ENCODE data around the gene CHMP3. TPM values are rescaled to one million over a fixed set of nuclear protein-coding genes. Genes with fewer than 3 reads are reported as not detected.

The CHMP3 gene
- total RNA-seq, 4 donors from 2014 or later, result 166 to 213 (median 185) TPM

GRCh38 chr2:86487062-86487461 is 76.2 kb downstream of the CHMP3 start:
- H3K4me3 ChIP-seq, result no peak overlapping the region
- TF ChIP-seq POLR2A (IDR thresholded peaks at IDR 0.05; ENCODE audit: low read depth), result no peak
- no peak for TF ChIP-seq EP300 (IDR thresholded peaks at IDR 0.05)
- TF ChIP-seq POLR2AphosphoS5 (IDR thresholded peaks at IDR 0.05), result no peak
- no peak for TF ChIP-seq CTCF (IDR thresholded peaks at IDR 0.05)
- no peaks in the 10 kb centered on the region for H3K27me3 ChIP-seq
- DNase-seq (ENCODE audit: extremely low spot score), result no peak
- H3K27ac ChIP-seq (replicated peaks in 1 of 4), result peak overlapping the region in 2 of 4 donors; percentile 16 to 46
- peaks cover 15 to 67% (median 64%) of the 10 kb centered on the region in 4 donors for H3K4me1 ChIP-seq
- intact Hi-C loops (cut with DNase I), result no loop called here
- peaks cover 44 to 99% (median 85%) of the 10 kb centered on the region in 4 donors for H3K36me3 ChIP-seq
- WGBS, result 98% methylated on average over 2 of the region's 2 CpGs
- H3K9me3 ChIP-seq, result no peaks in the 10 kb centered on the region

DNA sequence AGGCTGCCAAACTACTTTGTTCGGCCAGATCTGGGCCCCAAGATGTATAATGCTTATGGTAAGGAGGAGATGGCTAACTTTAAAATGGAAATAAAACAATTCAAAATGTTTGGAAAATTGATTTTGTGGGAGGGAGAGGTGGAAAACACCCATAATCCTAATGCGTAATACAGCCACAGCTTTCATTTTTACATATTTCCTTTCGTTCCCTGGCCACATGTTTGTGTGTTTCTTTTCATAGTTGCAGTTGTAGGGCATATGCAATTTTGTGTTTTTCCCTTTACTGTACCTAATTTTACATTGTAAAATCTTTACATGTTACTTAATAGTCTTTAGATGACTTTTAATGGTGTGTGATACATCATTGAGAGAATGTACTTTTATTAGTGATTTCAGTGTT is 77.4 kb downstream of the CHMP3 start:
- TF ChIP-seq EP300 (IDR thresholded peaks at IDR 0.05), result no peak
- no peak for TF ChIP-seq CTCF (IDR thresholded peaks at IDR 0.05)
- TF ChIP-seq POLR2AphosphoS5 (IDR thresholded peaks at IDR 0.05), result no peak
- no peak for TF ChIP-seq POLR2A (IDR thresholded peaks at IDR 0.05; ENCODE audit: low read depth)
- Histone ChIP-seq H3K9me3 (no peaks in the 10 kb centered on the region), H3K27me3 (no peaks in the 10 kb centered on the region), H3K27ac (replicated peaks in 1 of 4) (peak overlapping the region in 2 of 4 donors; percentile 37 to 76), H3K36me3 (peaks cover 46 to 99% (median 86%) of the 10 kb centered on the region in 4 donors), H3K4me3 (no peak overlapping the region), H3K4me1 (peaks cover 22 to 67% (median 64%) of the 10 kb centered on the region in 4 donors)
- intact Hi-C loops (cut with DNase I), result no loop called here
- no peak for DNase-seq (ENCODE audit: extremely low spot score)
- WGBS, result 93% methylated on average over 3 of the region's 3 CpGs

- H3K27ac ChIP-seq (replicated peaks in 1 of 4), result peak overlapping the region in 3 of 4 donors; percentile 10 to 76 (median 37)
- DNase-seq (ENCODE audit: extremely low spot score), result no peak
- no peaks in the 10 kb centered on the region for H3K27me3 ChIP-seq
- peaks cover 46 to 99% (median 86%) of the 10 kb centered on the region in 4 donors for H3K36me3 ChIP-seq
- peaks cover 29 to 69% (median 64%) of the 10 kb centered on the region in 4 donors for H3K4me1 ChIP-seq
- TF ChIP-seq CTCF (IDR thresholded peaks at IDR 0.05), result no peak
- no peak for TF ChIP-seq POLR2A (IDR thresholded peaks at IDR 0.05; ENCODE audit: low read depth)
- TF ChIP-seq POLR2AphosphoS5 (IDR thresholded peaks at IDR 0.05), result no peak
- TF ChIP-seq EP300 (IDR thresholded peaks at IDR 0.05), result no peak
- intact Hi-C loops (cut with DNase I), result no loop called here
- no peaks in the 10 kb centered on the region for H3K9me3 ChIP-seq
- no peak overlapping the region for H3K4me3 ChIP-seq
Measured at GRCh38 chr2:86485103-86485502, 78.1 kb downstream of the CHMP3 start.

- H3K27me3 ChIP-seq, result no peaks in the 10 kb centered on the region
- intact Hi-C loops (cut with DNase I), result no loop called here
- DNase-seq (ENCODE audit: extremely low spot score), result no peak
- peaks cover 35 to 69% (median 64%) of the 10 kb centered on the region in 4 donors for H3K4me1 ChIP-seq
- H3K27ac ChIP-seq (replicated peaks in 1 of 4), result peak overlapping the region; percentile 55 to 76 (median 66)
- no peak for TF ChIP-seq EP300 (IDR thresholded peaks at IDR 0.05)
- TF ChIP-seq POLR2A (IDR thresholded peaks at IDR 0.05; ENCODE audit: low read depth), result no peak
- TF ChIP-seq CTCF (IDR thresholded peaks at IDR 0.05), result no peak
- TF ChIP-seq POLR2AphosphoS5 (IDR thresholded peaks at IDR 0.05), result no peak
- no peak overlapping the region for H3K4me3 ChIP-seq
- 90% methylated on average over 3 of the region's 3 CpGs for WGBS
- H3K36me3 ChIP-seq, result peaks cover 42 to 99% (median 83%) of the 10 kb centered on the region in 4 donors
- no peaks in the 10 kb centered on the region for H3K9me3 ChIP-seq
Measured at GRCh38 chr2:86484385-86484784, 78.9 kb downstream of the CHMP3 start.

- intact Hi-C loops (cut with DNase I), result no loop called here
- TF ChIP-seq CTCF (IDR thresholded peaks at IDR 0.05) (no peak), POLR2A (IDR thresholded peaks at IDR 0.05; ENCODE audit: low read depth) (no peak), POLR2AphosphoS5 (IDR thresholded peaks at IDR 0.05) (no peak), EP300 (IDR thresholded peaks at IDR 0.05) (no peak)
- Histone ChIP-seq H3K9me3 (no peaks in the 10 kb centered on the region), H3K36me3 (peaks cover 52 to 100% (median 85%) of the 10 kb centered on the region in 4 donors), H3K4me3 (no peak overlapping the region), H3K4me1 (peaks cover 37 to 64% (median 62%) of the 10 kb centered on the region in 4 donors), H3K27me3 (no peaks in the 10 kb centered on the region), H3K27ac (replicated peaks in 1 of 4) (peak overlapping the region; percentile 55 to 76 (median 66))
- no peak for DNase-seq (ENCODE audit: extremely low spot score)
- 86% methylated on average over 3 of the region's 3 CpGs for WGBS
Measured at GRCh38 chr2:86482034-86482433, 81.2 kb downstream of the CHMP3 start.

Data from esophagus muscularis mucosa (tissue), 4 donors.